Peyer's patch (tissue), 4 donors: ENCODE data around the gene SHB.

Experiments
- CTCF ChIP-seq, 6 experiments: fragments of 450-650 bp in 4 of 6; fragments of 200-600 bp in 2 of 6; sonication (generic) in 1 of 6; IDR thresholded peaks; one replicate each; pipeline ENCODE4 v1.5.1; 2017 to 2019; ENCODE audit warnings: antibody characterized with exemption in 6 of 6, mild to moderate bottlenecking in 3 of 6, moderate library complexity in 1 of 6
- POLR2A ChIP-seq, 2 donors: fragments of 450-650 bp; IDR thresholded peaks; one replicate each; pipeline ENCODE4 v1.5.1; 2017; ENCODE audit warnings: antibody characterized with exemption in 2 of 2, mild to moderate bottlenecking in 2 of 2, moderate library complexity in 2 of 2

DNA sequence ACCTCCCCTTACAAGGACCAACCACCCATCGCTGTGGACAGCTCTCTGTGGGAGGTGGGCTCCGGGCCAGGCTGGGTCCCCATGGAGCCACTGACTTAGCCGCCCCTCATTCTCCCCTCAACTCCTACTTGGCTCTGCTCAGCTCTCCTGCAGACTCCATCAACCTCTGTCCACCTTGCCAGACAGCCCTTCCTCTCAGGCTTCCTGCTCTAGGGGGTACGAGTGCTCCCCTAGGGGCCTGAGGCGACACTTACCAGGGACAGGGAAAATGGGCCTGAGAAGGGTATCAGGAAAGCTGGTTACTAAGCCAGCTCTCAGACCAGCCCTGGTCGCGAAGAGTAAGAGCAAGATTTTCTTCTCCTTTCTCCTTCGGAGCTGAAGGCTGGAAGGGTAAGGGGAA lies 43.9 kb downstream of the SHB start:
- TF ChIP-seq POLR2A (IDR thresholded peaks at IDR 0.05) (no peak), CTCF (IDR thresholded peaks at IDR 0.05) (no peak)
